H9 (cell line): ENCODE data around the gene TAF5L. TPM values are rescaled to one million over a fixed set of nuclear protein-coding genes. Genes with fewer than 3 reads are reported as not detected.

Source experiments
- DNase-seq: peaks from one replicate; pipeline ENCODE4 v3.0.0-alpha.2; 2017
- H2AFZ ChIP-seq: one replicate; pipeline ENCODE4 v1.6.1; 2013; ENCODE audit warnings: mild to moderate bottlenecking, low read length, control low read depth, moderate library complexity
- H2AK5ac ChIP-seq: 2 replicates; pipeline ENCODE4 v1.6.1; 2013; ENCODE audit warnings: low read length, control low read depth, mixed read lengths; ENCODE audit not compliant: insufficient read length
- H2BK120ac ChIP-seq: one replicate; pipeline ENCODE4 v1.6.1; 2013; ENCODE audit warnings: low read depth, mild to moderate bottlenecking, low read length, control low read depth, inconsistent platforms; ENCODE audit not compliant: poor library complexity, severe bottlenecking
- H2BK12ac ChIP-seq: 2 replicates; pipeline ENCODE4 v1.6.1; 2013; ENCODE audit warnings: low read length, control low read depth, mixed read lengths, low read depth; ENCODE audit not compliant: insufficient read length
- H2BK15ac ChIP-seq: 2 replicates; pipeline ENCODE4 v1.6.1; 2013; ENCODE audit warnings: low read depth, low read length, control low read depth
- H2BK20ac ChIP-seq: one replicate; pipeline ENCODE4 v1.6.1; 2013; ENCODE audit warnings: low read depth, mild to moderate bottlenecking, low read length, control low read depth, inconsistent platforms; ENCODE audit not compliant: poor library complexity, severe bottlenecking
- H2BK5ac ChIP-seq: 2 replicates; pipeline ENCODE4 v1.6.1; 2013; ENCODE audit warnings: low read length, control low read depth, mixed read lengths; ENCODE audit not compliant: insufficient read length
- H3K14ac ChIP-seq: 2 replicates; pipeline ENCODE4 v1.6.1; 2013; ENCODE audit warnings: low read length, control low read depth; ENCODE audit not compliant: insufficient read depth
- H3K18ac ChIP-seq: 2 replicates; pipeline ENCODE4 v1.6.1; 2013; ENCODE audit warnings: low read depth, mild to moderate bottlenecking, mixed read lengths, low read length, control low read depth; ENCODE audit not compliant: insufficient read length
- H3K23ac ChIP-seq: 2 replicates; pipeline ENCODE4 v1.6.1; 2013; ENCODE audit warnings: low read length, control low read depth, mixed read lengths, low read depth; ENCODE audit not compliant: insufficient read length
- H3K23me2 ChIP-seq: 2 replicates; pipeline ENCODE4 v1.6.1; 2013; ENCODE audit warnings: low read depth, mild to moderate bottlenecking, mixed read lengths, low read length, control low read depth; ENCODE audit not compliant: insufficient read length, poor library complexity, severe bottlenecking
- H3K27ac ChIP-seq: 2 replicates; pipeline ENCODE4 v1.5.1; 2013; ENCODE audit warnings: low read length, control low read depth, mixed read lengths, low read depth; ENCODE audit not compliant: insufficient read length
- H3K27me3 ChIP-seq: 2 replicates; pipeline ENCODE4 v1.6.1; 2013; ENCODE audit warnings: low read length, control low read depth, inconsistent platforms; ENCODE audit not compliant: insufficient read depth
- H3K4ac ChIP-seq: 2 replicates; pipeline ENCODE4 v1.6.1; 2013; ENCODE audit warnings: low read depth, mild to moderate bottlenecking, control low read depth, inconsistent platforms, low read length, moderate library complexity
- H3K4me1 ChIP-seq: 2 replicates; pipeline ENCODE4 v1.6.1; 2013; ENCODE audit warnings: low read length, control low read depth, inconsistent platforms; ENCODE audit not compliant: insufficient read depth
- H3K4me2 ChIP-seq: 2 replicates; pipeline ENCODE4 v1.6.1; 2013; ENCODE audit warnings: low read length, control low read depth, mixed read lengths; ENCODE audit not compliant: insufficient read length, insufficient read depth
- H3K56ac ChIP-seq: 2 replicates; pipeline ENCODE4 v1.6.1; 2013; ENCODE audit warnings: low read depth, mild to moderate bottlenecking, mixed read lengths, low read length, control low read depth; ENCODE audit not compliant: insufficient read length
- H3K79me1 ChIP-seq: 2 replicates; pipeline ENCODE4 v1.6.1; 2013; ENCODE audit warnings: low read depth, mild to moderate bottlenecking, moderate library complexity, low read length, control low read depth, inconsistent platforms; ENCODE audit not compliant: insufficient read depth, poor library complexity, severe bottlenecking
- H3K79me2 ChIP-seq: 2 replicates; pipeline ENCODE4 v1.6.1; 2013; ENCODE audit warnings: low read length, control low read depth, inconsistent platforms; ENCODE audit not compliant: insufficient read depth
- H3K9ac ChIP-seq: 2 replicates; pipeline ENCODE4 v1.6.1; 2013; ENCODE audit warnings: low read length, control low read depth, mixed read lengths; ENCODE audit not compliant: insufficient read length; ENCODE audit errors: extremely low read depth
- H3K9me3 ChIP-seq: one replicate; pipeline ENCODE4 v1.6.1; 2013; ENCODE audit warnings: low read depth, low read length, inconsistent platforms; ENCODE audit not compliant: control insufficient read depth
- H3T11ph ChIP-seq: one replicate; pipeline ENCODE4 v1.6.1; 2013; ENCODE audit warnings: mild to moderate bottlenecking, low read length, control low read depth, inconsistent platforms
- H4K20me1 ChIP-seq: one replicate; pipeline ENCODE4 v1.6.1; 2013; ENCODE audit not compliant: control insufficient read depth, insufficient read length, insufficient read depth
- H4K5ac ChIP-seq: 2 replicates; pipeline ENCODE4 v1.6.1; 2013; ENCODE audit warnings: low read depth, mild to moderate bottlenecking, mixed read lengths, low read length, control low read depth; ENCODE audit not compliant: insufficient read length
- H4K8ac ChIP-seq: replicated peaks from 2 replicates; pipeline ENCODE4 v1.6.1; 2013; ENCODE audit warnings: low read length, control low read depth, mixed read lengths, low read depth; ENCODE audit not compliant: insufficient read length
- H4K91ac ChIP-seq: 2 replicates; pipeline ENCODE4 v1.6.1; 2013; ENCODE audit warnings: low read depth, mild to moderate bottlenecking, moderate library complexity, mixed read lengths, low read length, control low read depth; ENCODE audit not compliant: insufficient read length
- H3K27ac Mint-ChIP-seq, 3 experiments: 2 replicates in 2 of 3; 3 replicates in 1 of 3; pipeline ENCODE4 v1.8.0; 2020 to 2021; ENCODE audit warnings: mixed read lengths in 3 of 3, mild to moderate bottlenecking in 1 of 3, moderate library complexity in 1 of 3
- H3K27me3 Mint-ChIP-seq: 2 replicates; pipeline ENCODE4 v1.8.0; 2021; ENCODE audit warnings: low read depth, mild to moderate bottlenecking, moderate library complexity, mixed read lengths
- H3K36me3 Mint-ChIP-seq, 3 experiments: 2 replicates in 2 of 3; 3 replicates in 1 of 3; pipeline ENCODE4 v1.8.0; 2020 to 2021; ENCODE audit warnings: low read depth in 3 of 3, mixed read lengths in 3 of 3; ENCODE audit not compliant: insufficient read depth in 1 of 3
- H3K4me1 Mint-ChIP-seq, 2 experiments: 2 replicates each; pipeline ENCODE4 v1.8.0; 2020; ENCODE audit warnings: mixed read lengths in 2 of 2
- H3K4me3 Mint-ChIP-seq, 2 experiments: 2 replicates in 1 of 2; 3 replicates in 1 of 2; pipeline ENCODE4 v1.8.0; 2020 to 2021; ENCODE audit warnings: mild to moderate bottlenecking in 2 of 2, mixed read lengths in 2 of 2, moderate library complexity in 1 of 2
- H3K9me3 Mint-ChIP-seq, 2 experiments: 2 replicates in 1 of 2; 3 replicates in 1 of 2; pipeline ENCODE4 v1.8.0; 2020; ENCODE audit warnings: mild to moderate bottlenecking in 2 of 2, mixed read lengths in 2 of 2, moderate library complexity in 1 of 2
- CTCF ChIP-seq: fragments of 200-600 bp; sonication (generic); conservative IDR thresholded peaks from 3 replicates; pipeline ENCODE4 v1.8.0; 2021; ENCODE audit warnings: antibody characterized with exemption, mild to moderate bottlenecking
- WGBS: extraction: QIAGEN DNeasy Blood & Tissue Kit; methylation state at CpG from one replicate; pipeline ENCODE4 v1.1.7; 2013; ENCODE audit warnings: missing lambda C conversion rate, low lambda C conversion rate, mixed read lengths; ENCODE audit not compliant: insufficient read length; ENCODE audit errors: extremely low coverage; 5-methylcytosine and 5-hydroxymethylcytosine counted together
- total RNA-seq: library from RNA; stranded (reverse); gene quantifications from 2 replicates; pipeline ENCODE4 v1.2.1, GENCODE V29; 2021

Gene TAF5L
- total RNA-seq, 1 experiment from 2014 or later = 30.3 TPM

- Histone ChIP-seq H3K27me3 (no peaks in the 10 kb centered on the region), H3K9me3 (no peaks in the 10 kb centered on the region), H3K56ac (no peak overlapping the region), H3T11ph (no peak overlapping the region), H3K27ac (no peak overlapping the region), H3K79me2 (no peaks in the 10 kb centered on the region), H2BK20ac (no peak overlapping the region), H3K9ac (no peak overlapping the region), H4K8ac (no peak overlapping the region), H2AK5ac (no peak overlapping the region), H3K23me2 (no peaks in the 10 kb centered on the region), H3K79me1 (no peaks in the 10 kb centered on the region), H2BK5ac (no peak overlapping the region), H2BK15ac (no peak overlapping the region), H4K20me1 (no peaks in the 10 kb centered on the region), H4K91ac (no peak overlapping the region), H3K23ac (no peak overlapping the region), H2AFZ (no peak overlapping the region), H3K4me2 (no peak overlapping the region), H2BK12ac (no peak overlapping the region), H3K14ac (no peak overlapping the region), H4K5ac (no peak overlapping the region), H3K4ac (no peak overlapping the region), H3K18ac (no peak overlapping the region), H3K4me1 (no peaks in the 10 kb centered on the region), H2BK120ac (no peak overlapping the region)
- H3K4me1 Mint-ChIP-seq = peaks cover under 1% of the 10 kb centered on the region in 2 experiments; a peak in 3 of 4 replicates
- H3K9me3 Mint-ChIP-seq = no peaks in the 10 kb centered on the region
- H3K4me3 Mint-ChIP-seq = no peak overlapping the region
- TF ChIP-seq CTCF = no peak
- no peaks in the 10 kb centered on the region for H3K27me3 Mint-ChIP-seq
- no peak for DNase-seq
- H3K36me3 Mint-ChIP-seq = peaks cover 24 to 80% (median 59%) of the 10 kb centered on the region in 3 experiments; a peak in 6 of 7 replicates
- no CpG with 5 or more reads among the region's 5 CpGs for WGBS
- H3K27ac Mint-ChIP-seq = no peak overlapping the region
Observed at GRCh38 chr1:229655781-229656180, 29.9 kb upstream of the TAF5L start.
